ENCODE measurements around the gene TPMT.

TPMT gene

GRCh38 chr6:18148304-18149025 lies 6.4 kb downstream of the TPMT start:
- H3K27ac ChIP-seq: no peak overlapping the region
- ChIA-PET POLR2A (ENCODE audit: low non-redundant PET) (no interaction called here), CTCF (no interaction called here)
- peak; percentile 51 for DNase-seq (ENCODE audit: low spot score)
- no peak for TF ChIP-seq CTCF (conservative IDR thresholded peaks at IDR 0.05; ENCODE audit: low read depth)

- no peak for TF ChIP-seq CTCF (conservative IDR thresholded peaks at IDR 0.05; ENCODE audit: low read depth)
- CTCF ChIA-PET: interaction anchor here (0.6 kb wide), 1 partner anchor 24 kb away, joined by 4 read pairs; no protein-coding TSS in a partner anchor
- DNase-seq (ENCODE audit: low spot score): no peak
- POLR2A ChIA-PET (ENCODE audit: low non-redundant PET): no interaction called here
- H3K27ac ChIP-seq: no peak overlapping the region
These were observed 7.3 kb downstream of the TPMT start for GRCh38 chr6:18147616-18148015.

GRCh38 chr6:18147160-18147559 lies 7.7 kb downstream of the TPMT start:
- DNase-seq (ENCODE audit: low spot score): peak; percentile 36
- ChIA-PET CTCF (interaction anchor here (0.5 to 0.6 kb wide), 2 partner anchors 24 to 48 kb away, joined by 4 to 6 read pairs; no protein-coding TSS in a partner anchor), POLR2A (ENCODE audit: low non-redundant PET) (no interaction called here)
- no peak for TF ChIP-seq CTCF (conservative IDR thresholded peaks at IDR 0.05; ENCODE audit: low read depth)
- no peak overlapping the region for H3K27ac ChIP-seq

- no peak for TF ChIP-seq CTCF (conservative IDR thresholded peaks at IDR 0.05; ENCODE audit: low read depth)
- no peak overlapping the region for H3K27ac ChIP-seq
- no peak for DNase-seq (ENCODE audit: low spot score)
- ChIA-PET POLR2A (ENCODE audit: low non-redundant PET) (no interaction called here), CTCF (interaction anchor here (0.6 kb wide), 1 partner anchor 883 kb away, joined by 3 read pairs; no protein-coding TSS in a partner anchor)
These were observed 12.4 kb downstream of the TPMT start for GRCh38 chr6:18142591-18142861.

- no peak for DNase-seq (ENCODE audit: low spot score)
- no peak overlapping the region for H3K27ac ChIP-seq
- CTCF ChIA-PET: interaction anchor here (0.6 kb wide), 1 partner anchor 883 kb away, joined by 3 read pairs; no protein-coding TSS in a partner anchor
- POLR2A ChIA-PET (ENCODE audit: low non-redundant PET): no interaction called here
- no peak for TF ChIP-seq CTCF (conservative IDR thresholded peaks at IDR 0.05; ENCODE audit: low read depth)
These were observed 12.9 kb downstream of the TPMT start for GRCh38 chr6:18141805-18142590.

GRCh38 chr6:18139935-18140621 lies 14.8 kb downstream of the TPMT start:
- TF ChIP-seq CTCF (conservative IDR thresholded peaks at IDR 0.05; ENCODE audit: low read depth): no peak
- DNase-seq (ENCODE audit: low spot score): no peak
- ChIA-PET CTCF (interaction anchor here (1.5 kb wide), 1 partner anchor 10 kb away, joined by 4 read pairs; no protein-coding TSS in a partner anchor), POLR2A (ENCODE audit: low non-redundant PET) (no interaction called here)
- no peak overlapping the region for H3K27ac ChIP-seq

All from RWPE1 (cell line).